ENCODE results near the gene FREM1. TPM values are rescaled to one million over a fixed set of nuclear protein-coding genes. Genes with fewer than 3 reads are reported as not detected.

FREM1 gene
- total RNA-seq, 1 donor from 2014 or later = 1.7 TPM

DNA sequence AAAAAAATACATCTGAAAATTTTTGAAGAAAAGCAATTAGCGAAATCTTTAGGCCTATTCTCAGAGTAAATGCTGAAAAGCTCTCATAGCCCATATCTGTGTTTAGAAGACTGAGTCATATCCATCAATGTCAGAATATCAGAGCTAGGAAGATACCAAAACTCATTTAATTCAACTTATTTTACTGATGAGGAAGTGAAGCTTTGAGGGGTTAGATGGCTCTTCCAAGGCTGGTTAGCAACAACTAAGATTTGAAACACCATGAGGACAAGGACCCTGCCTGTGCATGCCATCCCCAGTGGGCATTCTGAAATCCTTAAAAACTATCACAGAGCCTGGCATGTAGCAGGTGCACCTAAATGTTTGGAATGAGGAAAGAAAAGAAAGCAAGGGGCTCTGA lies 2.5 kb downstream of the FREM1 start:
- H3K27me3 Mint-ChIP-seq (ENCODE audit: unreplicated experiment) = no peaks in the 10 kb centered on the region
- no peaks in the 10 kb centered on the region for H3K4me1 Mint-ChIP-seq (ENCODE audit: low read depth, unreplicated experiment)
- TF ChIP-seq, protein P1, sequence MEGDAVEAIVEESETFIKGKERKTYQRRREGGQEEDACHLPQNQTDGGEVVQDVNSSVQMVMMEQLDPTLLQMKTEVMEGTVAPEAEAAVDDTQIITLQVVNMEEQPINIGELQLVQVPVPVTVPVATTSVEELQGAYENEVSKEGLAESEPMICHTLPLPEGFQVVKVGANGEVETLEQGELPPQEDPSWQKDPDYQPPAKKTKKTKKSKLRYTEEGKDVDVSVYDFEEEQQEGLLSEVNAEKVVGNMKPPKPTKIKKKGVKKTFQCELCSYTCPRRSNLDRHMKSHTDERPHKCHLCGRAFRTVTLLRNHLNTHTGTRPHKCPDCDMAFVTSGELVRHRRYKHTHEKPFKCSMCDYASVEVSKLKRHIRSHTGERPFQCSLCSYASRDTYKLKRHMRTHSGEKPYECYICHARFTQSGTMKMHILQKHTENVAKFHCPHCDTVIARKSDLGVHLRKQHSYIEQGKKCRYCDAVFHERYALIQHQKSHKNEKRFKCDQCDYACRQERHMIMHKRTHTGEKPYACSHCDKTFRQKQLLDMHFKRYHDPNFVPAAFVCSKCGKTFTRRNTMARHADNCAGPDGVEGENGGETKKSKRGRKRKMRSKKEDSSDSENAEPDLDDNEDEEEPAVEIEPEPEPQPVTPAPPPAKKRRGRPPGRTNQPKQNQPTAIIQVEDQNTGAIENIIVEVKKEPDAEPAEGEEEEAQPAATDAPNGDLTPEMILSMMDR (IDR thresholded peaks at IDR 0.05; ENCODE audit: partially characterized antibody, unreplicated experiment) = no peak
- H3K27ac Mint-ChIP-seq (ENCODE audit: unreplicated experiment) = no peak overlapping the region
- no peak overlapping the region for H3K4me3 Mint-ChIP-seq (ENCODE audit: unreplicated experiment)
- no peak for DNase-seq
- H3K9me3 Mint-ChIP-seq (ENCODE audit: unreplicated experiment) = no peaks in the 10 kb centered on the region
- no peaks in the 10 kb centered on the region for H3K36me3 Mint-ChIP-seq (ENCODE audit: unreplicated experiment)

DNA sequence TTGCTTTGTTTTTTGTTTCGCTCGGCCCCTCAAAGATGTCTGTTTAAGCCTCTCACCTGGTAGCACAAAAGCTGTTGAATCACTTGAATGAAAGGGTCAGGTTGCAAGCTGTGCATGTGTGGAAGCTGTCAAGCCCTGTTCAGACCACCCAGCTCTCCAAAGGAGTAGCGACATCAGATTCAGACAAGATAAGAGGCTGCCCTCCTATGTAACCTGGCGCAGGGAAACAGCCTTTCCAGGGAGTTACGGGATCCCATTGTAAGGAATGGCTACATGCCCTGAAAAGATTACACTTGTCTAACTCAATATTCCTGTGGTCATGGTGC lies 2.9 kb downstream of the FREM1 start:
- TF ChIP-seq, protein P1 (IDR thresholded peaks at IDR 0.05; ENCODE audit: partially characterized antibody, unreplicated experiment) = no peak
- no peak for DNase-seq
- Mint-ChIP-seq H3K4me3 (ENCODE audit: unreplicated experiment) (no peak overlapping the region), H3K9me3 (ENCODE audit: unreplicated experiment) (no peaks in the 10 kb centered on the region), H3K36me3 (ENCODE audit: unreplicated experiment) (no peaks in the 10 kb centered on the region), H3K4me1 (ENCODE audit: low read depth, unreplicated experiment) (no peaks in the 10 kb centered on the region), H3K27me3 (ENCODE audit: unreplicated experiment) (no peaks in the 10 kb centered on the region), H3K27ac (ENCODE audit: unreplicated experiment) (no peak overlapping the region)

DNA sequence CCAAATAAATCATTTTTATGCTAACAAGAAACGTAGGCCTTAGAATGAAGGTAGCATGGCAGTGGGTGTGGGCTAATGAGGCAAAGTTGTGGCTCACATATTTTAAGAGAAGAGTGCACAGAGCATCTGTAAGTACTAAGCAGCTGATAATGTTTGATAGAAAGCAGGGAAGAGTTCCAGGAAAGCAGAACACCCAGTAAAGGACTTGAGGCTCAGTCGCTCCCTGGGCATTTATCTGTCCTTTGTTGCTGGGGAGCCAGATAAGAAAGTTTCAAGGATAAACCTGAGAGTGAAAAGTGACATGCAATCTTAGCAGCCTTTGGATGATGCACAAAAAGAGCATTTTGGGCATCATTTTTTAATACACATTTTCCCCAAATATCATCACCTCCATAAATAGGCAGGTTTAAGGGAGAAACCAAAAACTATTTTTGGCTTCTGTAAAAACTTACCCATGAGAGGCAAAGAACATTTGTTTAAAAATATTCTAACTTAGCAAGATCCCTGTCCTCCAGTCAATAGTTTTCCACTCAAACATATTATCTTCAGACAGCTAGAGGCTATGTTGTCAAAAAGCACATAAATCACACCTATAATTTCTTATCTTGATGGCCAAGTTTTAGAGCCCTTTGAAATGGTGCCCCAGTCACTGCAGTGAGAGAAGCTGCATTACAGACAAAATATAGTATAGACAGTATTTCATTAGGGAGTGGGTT lies 3.4 kb downstream of the FREM1 start:
- Mint-ChIP-seq H3K27me3 (ENCODE audit: unreplicated experiment) (no peaks in the 10 kb centered on the region), H3K27ac (ENCODE audit: unreplicated experiment) (peak overlapping the region; percentile 48), H3K4me3 (ENCODE audit: unreplicated experiment) (no peak overlapping the region), H3K36me3 (ENCODE audit: unreplicated experiment) (no peaks in the 10 kb centered on the region), H3K4me1 (ENCODE audit: low read depth, unreplicated experiment) (peaks cover under 1% of the 10 kb centered on the region), H3K9me3 (ENCODE audit: unreplicated experiment) (no peaks in the 10 kb centered on the region)
- DNase-seq = no peak
- TF ChIP-seq, protein P1 (IDR thresholded peaks at IDR 0.05; ENCODE audit: partially characterized antibody, unreplicated experiment) = no peak

DNA sequence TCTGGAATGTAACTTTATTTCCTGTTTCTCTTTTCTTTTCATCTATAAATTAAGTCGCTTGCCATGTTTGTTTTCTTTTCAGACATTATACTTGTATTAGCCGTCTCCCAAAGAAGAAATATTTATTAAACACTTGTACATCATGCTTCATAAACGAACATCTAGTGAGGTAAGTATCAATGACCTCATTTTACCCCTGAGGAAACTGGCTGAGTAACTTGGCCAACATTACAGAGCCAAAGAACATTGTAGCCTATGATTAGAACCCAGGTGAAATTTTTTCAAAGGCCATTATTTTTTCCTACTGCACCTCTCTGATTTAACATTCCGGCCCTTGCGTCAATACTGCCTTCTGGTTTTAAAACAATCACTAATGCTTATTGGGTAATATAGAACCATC lies 4.2 kb downstream of the FREM1 start:
- Mint-ChIP-seq H3K4me3 (ENCODE audit: unreplicated experiment) (no peak overlapping the region), H3K9me3 (ENCODE audit: unreplicated experiment) (no peaks in the 10 kb centered on the region), H3K36me3 (ENCODE audit: unreplicated experiment) (no peaks in the 10 kb centered on the region), H3K27me3 (ENCODE audit: unreplicated experiment) (no peaks in the 10 kb centered on the region), H3K4me1 (ENCODE audit: low read depth, unreplicated experiment) (peaks cover 3% of the 10 kb centered on the region), H3K27ac (ENCODE audit: unreplicated experiment) (no peak overlapping the region)
- TF ChIP-seq, protein P1 (IDR thresholded peaks at IDR 0.05; ENCODE audit: partially characterized antibody, unreplicated experiment) = no peak
- DNase-seq = no peak

DNA sequence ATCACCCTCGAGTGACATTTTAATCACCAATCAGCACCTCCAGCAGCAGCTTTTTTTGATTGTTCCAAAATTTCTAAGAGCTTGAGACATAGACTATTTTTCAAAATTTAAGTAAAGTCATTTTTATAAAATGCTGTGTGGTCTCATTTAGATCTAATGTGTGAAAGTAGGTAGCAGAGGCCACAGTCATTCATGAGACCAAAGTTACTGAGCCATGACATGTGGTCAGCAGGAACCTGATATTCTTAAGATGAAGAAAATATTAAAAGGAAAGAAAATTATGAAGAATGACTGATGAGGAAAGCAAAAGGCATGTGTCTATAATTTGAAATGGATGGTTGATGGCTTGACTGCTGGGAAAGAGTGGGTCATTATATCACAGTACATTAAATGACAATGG lies 7.2 kb downstream of the FREM1 start:
- Mint-ChIP-seq H3K9me3 (ENCODE audit: unreplicated experiment) (no peaks in the 10 kb centered on the region), H3K27ac (ENCODE audit: unreplicated experiment) (no peak overlapping the region), H3K4me1 (ENCODE audit: low read depth, unreplicated experiment) (peaks cover 3% of the 10 kb centered on the region), H3K4me3 (ENCODE audit: unreplicated experiment) (no peak overlapping the region), H3K36me3 (ENCODE audit: unreplicated experiment) (no peaks in the 10 kb centered on the region), H3K27me3 (ENCODE audit: unreplicated experiment) (no peaks in the 10 kb centered on the region)
- DNase-seq = no peak
- TF ChIP-seq, protein P1 (IDR thresholded peaks at IDR 0.05; ENCODE audit: partially characterized antibody, unreplicated experiment) = no peak
